ENCODE results near the gene RAPH1.

GRCh38 chr2:203579730-203580129 is 44.6 kb upstream of the RAPH1 start:
- TF ChIP-seq STAT1 (IDR thresholded peaks at IDR 0.05; ENCODE audit: unreplicated experiment) (no peak), POLR2AphosphoS5 (IDR thresholded peaks at IDR 0.05; ENCODE audit: low read depth) (no peak)
- TF ChIP-seq, protein P1, sequence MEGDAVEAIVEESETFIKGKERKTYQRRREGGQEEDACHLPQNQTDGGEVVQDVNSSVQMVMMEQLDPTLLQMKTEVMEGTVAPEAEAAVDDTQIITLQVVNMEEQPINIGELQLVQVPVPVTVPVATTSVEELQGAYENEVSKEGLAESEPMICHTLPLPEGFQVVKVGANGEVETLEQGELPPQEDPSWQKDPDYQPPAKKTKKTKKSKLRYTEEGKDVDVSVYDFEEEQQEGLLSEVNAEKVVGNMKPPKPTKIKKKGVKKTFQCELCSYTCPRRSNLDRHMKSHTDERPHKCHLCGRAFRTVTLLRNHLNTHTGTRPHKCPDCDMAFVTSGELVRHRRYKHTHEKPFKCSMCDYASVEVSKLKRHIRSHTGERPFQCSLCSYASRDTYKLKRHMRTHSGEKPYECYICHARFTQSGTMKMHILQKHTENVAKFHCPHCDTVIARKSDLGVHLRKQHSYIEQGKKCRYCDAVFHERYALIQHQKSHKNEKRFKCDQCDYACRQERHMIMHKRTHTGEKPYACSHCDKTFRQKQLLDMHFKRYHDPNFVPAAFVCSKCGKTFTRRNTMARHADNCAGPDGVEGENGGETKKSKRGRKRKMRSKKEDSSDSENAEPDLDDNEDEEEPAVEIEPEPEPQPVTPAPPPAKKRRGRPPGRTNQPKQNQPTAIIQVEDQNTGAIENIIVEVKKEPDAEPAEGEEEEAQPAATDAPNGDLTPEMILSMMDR (conservative IDR thresholded peaks at IDR 0.05; ENCODE audit: low read depth in 2 of 2), result no peak

Measured in GM23338 (cell line).